Activated B cell treated with CpG ODN at 0.5 μM for 24 hours (primary cell): ENCODE measurements around the gene CCDC82. TPM values are rescaled to one million over a fixed set of nuclear protein-coding genes. Genes with fewer than 3 reads are reported as not detected.
"Not testable (repeated sequence)": the region's sequence is repeated elsewhere in the genome, so short reads cannot be mapped to it uniquely, and the experiment has no call there.

ENCODE experiments used
- ATAC-seq: fragments of 200-7000 bp; cut with Tn5 transposase; one replicate; pipeline ENCODE4 v1.10.0; 2021; ENCODE audit warnings: low read depth, mild to moderate bottlenecking, moderate library complexity
- CTCF ChIA-PET: fragments of 350-600 bp; sonication (Branson Sonifier 250); formaldehyde crosslinking; loops from one replicate; lab custom pipeline; 2021; ENCODE audit warnings: antibody characterized with exemption; lab: Charles Lee
- POLR2A ChIA-PET: fragments of 350-600 bp; sonication (Branson Sonifier 250); formaldehyde crosslinking; loops from one replicate; lab custom pipeline; 2021; ENCODE audit warnings: antibody characterized with exemption; lab: Charles Lee
- DNase-seq: peaks from one replicate; pipeline ENCODE4 v3.0.0; 2022
- H3K27ac Mint-ChIP-seq: one replicate; pipeline ENCODE4 v1.8.0; 2020; ENCODE audit warnings: mixed read lengths
- H3K27me3 Mint-ChIP-seq: one replicate; pipeline ENCODE4 v1.8.0; 2021; ENCODE audit warnings: mixed read lengths
- H3K36me3 Mint-ChIP-seq: one replicate; pipeline ENCODE4 v1.8.0; 2021; ENCODE audit warnings: low read depth, mixed read lengths
- H3K4me1 Mint-ChIP-seq: one replicate; pipeline ENCODE4 v1.8.0; 2021; ENCODE audit warnings: mixed read lengths
- H3K4me3 Mint-ChIP-seq: one replicate; pipeline ENCODE4 v1.8.0; 2020; ENCODE audit warnings: mild to moderate bottlenecking, mixed read lengths
- H3K9me3 Mint-ChIP-seq: one replicate; pipeline ENCODE4 v1.8.0; 2020; ENCODE audit warnings: mixed read lengths
- CTCF ChIP-seq: fragments of 200-600 bp; IDR thresholded peaks from one replicate; pipeline ENCODE4 v1.8.0; 2022; ENCODE audit warnings: antibody characterized with exemption, mild to moderate bottlenecking
- intact Hi-C: fragments of 100-400 bp; cut with micrococcal nuclease; formaldehyde crosslinking; loops from one replicate; pipeline ENCODE4 v1.15.1; 2024
- total RNA-seq: library from RNA; stranded (reverse); gene quantifications from 2 replicates; pipeline ENCODE4 v1.2.3, GENCODE V29; 2022

CCDC82 gene
- total RNA-seq, 1 donor from 2014 or later = 33.8 TPM

GRCh38 chr11:96412761-96413381 lies 23.2 kb upstream of the CCDC82 start:
- ATAC-seq (no peak), DNase-seq (no peak)
- Mint-ChIP-seq H3K4me3 (no peak overlapping the region), H3K36me3 (no peaks in the 10 kb centered on the region), H3K4me1 (no peaks in the 10 kb centered on the region), H3K27ac (no peak overlapping the region), H3K27me3 (peaks cover 26% of the 10 kb centered on the region), H3K9me3 (no peaks in the 10 kb centered on the region)
- TF ChIP-seq CTCF = no peak
- ChIA-PET POLR2A (no interaction called here), CTCF (no interaction called here)
- intact Hi-C loops = no loop called here

GRCh38 chr11:96411412-96411811 lies 21.7 kb upstream of the CCDC82 start:
- H3K9me3 Mint-ChIP-seq, POLR2A ChIA-PET: not testable (repeated sequence)

GRCh38 chr11:96400697-96401096 lies 11.0 kb upstream of the CCDC82 start:
- Mint-ChIP-seq H3K27ac (no peak overlapping the region), H3K36me3 (no peaks in the 10 kb centered on the region), H3K4me1 (no peaks in the 10 kb centered on the region), H3K9me3 (no peaks in the 10 kb centered on the region), H3K4me3 (no peak overlapping the region), H3K27me3 (peaks cover 5% of the 10 kb centered on the region)
- POLR2A ChIA-PET = no interaction called here
- TF ChIP-seq CTCF = no peak
- DNase-seq (no peak), ATAC-seq (no peak)
- intact Hi-C loops = no loop called here
- CTCF ChIA-PET = no interaction called here

More at GRCh38 chr11:96411412-96411811, 21.7 kb upstream of the CCDC82 start:
- H3K36me3 Mint-ChIP-seq, ATAC-seq, H3K4me3 Mint-ChIP-seq, CTCF ChIA-PET, DNase-seq, H3K27ac Mint-ChIP-seq, H3K4me1 Mint-ChIP-seq, intact Hi-C loops: not testable (repeated sequence)
- H3K27me3 Mint-ChIP-seq = peaks cover 21% of the 10 kb centered on the region

DNA sequence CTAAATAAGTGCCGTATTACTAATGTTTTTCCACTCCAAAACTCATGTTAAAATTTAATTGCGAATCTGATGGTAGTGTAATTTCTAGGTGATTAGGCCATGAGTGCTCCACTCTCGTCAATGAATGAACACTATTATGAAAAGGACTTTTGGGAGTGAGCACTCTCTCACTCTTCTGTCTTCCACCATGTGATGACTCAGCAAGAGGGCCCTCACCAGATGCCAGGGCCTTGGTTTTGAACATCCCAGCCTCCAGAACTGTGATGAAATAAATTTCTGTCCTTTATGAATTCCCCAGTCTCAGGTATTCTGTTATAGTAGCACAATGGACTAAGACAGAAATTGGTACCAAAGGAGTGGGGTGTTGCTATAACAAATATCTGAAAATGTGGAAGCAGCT lies 8.2 kb upstream of the CCDC82 start:
- POLR2A ChIA-PET = no interaction called here
- no peak for TF ChIP-seq CTCF
- Mint-ChIP-seq H3K27me3 (peaks cover 2% of the 10 kb centered on the region), H3K4me3 (no peak overlapping the region), H3K9me3 (no peaks in the 10 kb centered on the region), H3K36me3 (no peaks in the 10 kb centered on the region), H3K4me1 (no peaks in the 10 kb centered on the region), H3K27ac (no peak overlapping the region)
- intact Hi-C loops = loop anchor here (10.0 kb wide), 1 partner anchor 1903 kb away; the partner anchor contains the start of genes ANKRD49 and MRE11
- DNase-seq (no peak), ATAC-seq (no peak)
- CTCF ChIA-PET = no interaction called here

DNA sequence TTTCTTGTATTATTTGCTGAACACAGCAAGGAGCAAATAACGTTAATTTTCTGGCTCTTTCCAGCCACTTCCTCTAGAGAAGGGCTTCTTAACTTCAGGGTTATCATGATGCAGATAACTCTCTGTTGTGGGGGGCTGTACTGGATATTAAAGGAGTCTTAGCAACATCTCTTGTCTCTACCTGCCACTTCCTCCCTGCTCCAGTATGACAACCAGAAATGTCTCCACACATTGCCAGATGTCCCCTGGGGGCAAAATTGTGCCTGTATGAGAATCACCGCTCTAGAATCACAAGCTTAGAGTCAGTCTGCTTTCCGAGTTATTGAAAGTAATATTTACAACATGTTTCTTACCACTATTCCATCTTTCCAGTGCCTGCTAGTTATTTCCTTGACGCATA lies 6.9 kb upstream of the CCDC82 start:
- intact Hi-C loops = loop anchor here (10.0 kb wide), 1 partner anchor 1902 kb away; the partner anchor contains the start of genes ANKRD49 and MRE11
- Mint-ChIP-seq H3K27ac (no peak overlapping the region), H3K27me3 (peaks cover 2% of the 10 kb centered on the region), H3K4me1 (peaks cover 4% of the 10 kb centered on the region), H3K9me3 (no peaks in the 10 kb centered on the region), H3K4me3 (no peak overlapping the region), H3K36me3 (no peaks in the 10 kb centered on the region)
- no peak for ATAC-seq
- no peak for TF ChIP-seq CTCF
- ChIA-PET POLR2A (no interaction called here), CTCF (interaction anchor here (0.8 to 1.0 kb wide), 2 partner anchors 305 to 560 kb away, joined by 3 to 4 read pairs; no protein-coding TSS in a partner anchor)
- no peak for DNase-seq
